Measurements from ENCODE around the gene SMOC2.
A peak's percentile ranks its signal among the peaks of the same experiment; 100 is the strongest.

Gene SMOC2, protein sequence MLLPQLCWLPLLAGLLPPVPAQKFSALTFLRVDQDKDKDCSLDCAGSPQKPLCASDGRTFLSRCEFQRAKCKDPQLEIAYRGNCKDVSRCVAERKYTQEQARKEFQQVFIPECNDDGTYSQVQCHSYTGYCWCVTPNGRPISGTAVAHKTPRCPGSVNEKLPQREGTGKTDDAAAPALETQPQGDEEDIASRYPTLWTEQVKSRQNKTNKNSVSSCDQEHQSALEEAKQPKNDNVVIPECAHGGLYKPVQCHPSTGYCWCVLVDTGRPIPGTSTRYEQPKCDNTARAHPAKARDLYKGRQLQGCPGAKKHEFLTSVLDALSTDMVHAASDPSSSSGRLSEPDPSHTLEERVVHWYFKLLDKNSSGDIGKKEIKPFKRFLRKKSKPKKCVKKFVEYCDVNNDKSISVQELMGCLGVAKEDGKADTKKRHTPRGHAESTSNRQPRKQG

DNA sequence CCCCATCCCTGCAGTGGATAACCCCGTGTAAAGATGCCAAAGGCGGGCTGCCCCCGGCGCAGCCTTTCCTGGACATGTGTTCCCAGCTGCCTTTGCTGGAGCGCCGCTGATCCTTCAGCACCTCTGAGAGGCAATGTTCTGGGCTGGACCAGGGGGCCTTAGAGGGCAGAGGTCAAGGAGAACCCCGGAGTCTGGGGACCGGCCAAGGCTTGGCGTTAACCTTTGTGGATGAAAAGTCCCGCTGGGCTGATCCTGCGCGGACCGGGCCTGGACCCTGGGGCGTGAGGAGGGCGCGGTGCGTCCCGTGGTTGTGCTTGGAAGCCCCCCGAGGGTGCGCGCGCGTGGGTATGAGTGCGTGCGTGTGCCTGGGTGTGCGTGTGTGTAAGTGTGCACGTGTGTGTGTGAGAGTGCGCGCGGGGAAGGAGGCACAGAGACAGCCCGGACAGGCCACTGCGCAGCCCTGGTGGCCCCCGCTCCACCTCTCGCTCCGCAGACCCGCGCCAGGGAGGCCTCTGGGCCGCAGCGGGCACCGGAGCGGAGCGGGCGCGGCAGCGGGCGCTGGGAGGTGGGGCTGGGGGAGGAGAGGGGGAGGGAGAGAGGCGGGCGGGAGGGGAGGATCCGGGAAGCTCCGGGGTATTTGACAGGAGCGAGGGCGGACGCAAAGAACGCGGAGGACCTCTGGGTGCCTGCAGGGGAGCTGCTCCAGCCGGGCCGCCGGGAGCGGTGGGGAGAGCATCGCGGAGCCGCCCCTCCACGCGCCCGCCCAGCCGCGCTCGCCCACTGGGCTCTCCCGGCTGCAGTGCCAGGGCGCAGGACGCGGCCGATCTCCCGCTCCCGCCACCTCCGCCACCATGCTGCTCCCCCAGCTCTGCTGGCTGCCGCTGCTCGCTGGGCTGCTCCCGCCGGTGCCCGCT lies at the start of gene SMOC2:
Gene SMOC2, plus strand, starts transcription at position 665 of the 914 bp plus-strand sequence. Its CDS starts 187 bp downstream, at position 852.
- DNase-seq: peak; percentile 27

DNA sequence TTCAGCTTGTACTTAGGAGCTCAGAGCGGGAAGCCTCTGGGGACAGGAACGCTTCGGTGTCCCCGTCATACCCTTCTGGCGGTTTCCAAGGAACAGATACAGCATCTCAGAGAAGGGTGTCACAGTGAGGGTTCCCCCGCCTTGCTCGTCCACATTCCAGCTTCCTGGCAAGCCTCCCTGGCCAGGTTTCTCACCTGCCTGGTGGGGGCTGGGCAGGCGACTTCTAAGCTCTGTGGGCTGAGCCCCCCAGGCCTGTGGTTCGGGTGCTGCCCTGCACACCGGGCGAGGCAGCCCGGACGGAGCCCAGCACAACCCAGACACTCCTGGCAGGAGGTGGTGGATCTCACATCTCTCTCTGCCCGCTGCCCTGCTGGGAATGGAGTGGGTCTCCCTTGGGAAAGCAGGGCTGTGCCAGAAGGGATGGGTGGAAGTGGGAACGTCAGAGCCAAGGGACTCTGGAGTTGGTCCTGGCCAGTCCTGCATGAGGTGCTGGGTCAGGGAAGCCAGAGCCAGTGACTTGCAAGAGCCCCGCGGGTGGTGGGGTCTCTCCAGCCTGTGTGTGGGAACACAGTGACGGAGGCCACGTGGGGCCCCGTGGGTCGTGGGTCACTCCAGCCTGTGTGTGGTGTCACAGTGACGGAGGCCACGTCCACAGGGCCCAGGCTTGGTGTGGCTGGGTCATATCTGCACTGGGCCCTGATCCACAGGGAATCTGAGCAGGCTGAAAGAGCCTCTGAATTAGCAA lies 47.7 kb upstream of the SMOC2 start:
- DNase-seq: no peak

DNA sequence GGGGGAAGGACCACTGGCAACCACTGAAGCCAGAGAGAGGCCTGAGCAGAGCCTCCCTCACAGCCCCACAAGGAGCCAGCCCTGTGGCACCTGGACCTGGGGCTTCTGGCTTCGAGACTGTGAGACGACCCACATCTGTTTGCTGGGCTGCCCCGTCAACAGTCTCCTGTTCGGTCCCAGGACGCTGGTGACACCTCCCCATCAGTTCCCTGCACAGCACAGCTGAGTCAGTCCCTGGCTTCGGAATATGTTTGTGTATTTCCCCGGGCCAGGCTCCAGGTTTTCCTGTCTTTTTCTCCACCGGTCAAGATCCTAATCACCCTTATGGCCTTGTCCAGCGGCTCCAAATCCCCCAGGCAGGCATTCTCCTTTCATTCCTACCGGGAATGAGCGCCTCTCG lies 46.4 kb upstream of the SMOC2 start:
- DNase-seq: no peak

DNA sequence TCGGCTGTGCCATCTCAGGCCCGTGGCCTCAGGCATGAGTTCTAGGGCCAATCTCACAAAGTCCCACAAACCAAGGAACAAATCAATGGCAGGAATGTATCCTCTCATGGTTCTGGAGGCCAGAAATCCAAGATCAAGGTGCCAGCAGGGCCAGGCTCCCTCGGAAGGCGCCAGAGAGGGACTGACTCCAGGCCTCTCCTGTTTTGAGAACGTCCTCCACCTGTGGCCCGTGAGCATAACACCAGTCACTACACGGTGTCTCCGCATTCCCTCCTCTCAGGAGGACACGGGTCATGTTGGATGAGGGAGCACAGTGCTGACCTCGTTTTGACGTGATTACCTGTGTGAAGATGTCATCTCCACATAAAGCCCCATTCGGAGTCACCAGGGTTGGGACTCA lies 45.0 kb upstream of the SMOC2 start:
- DNase-seq: no peak

DNA sequence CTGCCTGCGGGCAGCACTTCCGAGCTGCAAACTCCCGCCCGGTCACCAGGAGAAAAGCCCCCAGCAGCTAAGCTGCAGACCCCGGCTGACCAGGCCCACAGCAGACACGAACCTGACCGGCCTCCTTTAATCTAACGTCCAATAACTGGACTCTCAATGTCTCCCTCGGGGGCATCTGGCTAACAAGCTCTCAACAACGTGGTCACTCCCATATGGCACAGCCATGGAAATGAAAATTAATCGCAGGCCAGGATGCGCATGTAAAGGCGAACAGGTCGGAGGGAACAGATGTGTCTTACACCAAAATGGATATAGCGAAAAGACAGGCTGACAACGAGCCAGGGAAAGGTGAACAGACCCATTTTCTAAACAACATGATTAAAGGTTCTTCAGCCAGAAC lies 44.4 kb upstream of the SMOC2 start:
- no peak for DNase-seq

DNA sequence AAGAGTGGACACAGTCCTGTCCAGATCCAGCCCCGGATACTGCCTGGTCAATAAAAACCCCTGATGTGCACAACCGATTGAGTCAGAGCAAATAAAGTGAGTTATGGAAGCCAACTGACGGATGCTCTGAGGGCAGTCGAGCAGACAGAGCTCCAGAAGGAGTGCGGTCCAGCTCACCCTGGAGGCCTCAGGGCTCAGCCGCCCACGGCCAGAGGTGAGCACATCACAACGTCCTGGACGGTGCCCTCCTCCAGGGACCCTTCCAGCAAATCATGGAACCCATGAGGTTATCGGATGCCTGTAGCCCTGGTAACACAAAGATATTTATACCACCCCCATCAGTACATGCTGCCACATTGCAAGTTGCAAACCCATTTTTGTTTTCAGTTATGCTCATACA lies 44.0 kb upstream of the SMOC2 start:
- DNase-seq: no peak

DNA sequence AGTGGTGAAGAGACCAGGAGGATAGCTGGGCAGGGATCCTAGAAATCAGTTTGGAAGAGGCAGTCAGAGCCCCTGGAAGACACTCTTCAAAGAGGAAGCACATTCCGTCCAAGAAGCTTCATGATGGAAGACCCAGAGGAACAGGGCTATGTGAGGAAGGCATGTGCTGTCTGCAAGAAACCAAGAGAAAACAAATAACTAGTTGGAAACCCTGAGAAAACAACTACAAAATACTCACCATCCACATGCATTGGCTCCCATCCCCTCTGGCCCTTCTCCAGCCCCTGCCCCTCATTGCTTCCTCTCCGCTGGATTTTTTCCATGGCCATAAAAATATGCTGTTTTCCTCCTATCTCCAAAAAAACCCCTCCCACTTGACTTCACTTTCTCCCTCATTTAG lies 40.9 kb upstream of the SMOC2 start:
- no peak for DNase-seq

DNA sequence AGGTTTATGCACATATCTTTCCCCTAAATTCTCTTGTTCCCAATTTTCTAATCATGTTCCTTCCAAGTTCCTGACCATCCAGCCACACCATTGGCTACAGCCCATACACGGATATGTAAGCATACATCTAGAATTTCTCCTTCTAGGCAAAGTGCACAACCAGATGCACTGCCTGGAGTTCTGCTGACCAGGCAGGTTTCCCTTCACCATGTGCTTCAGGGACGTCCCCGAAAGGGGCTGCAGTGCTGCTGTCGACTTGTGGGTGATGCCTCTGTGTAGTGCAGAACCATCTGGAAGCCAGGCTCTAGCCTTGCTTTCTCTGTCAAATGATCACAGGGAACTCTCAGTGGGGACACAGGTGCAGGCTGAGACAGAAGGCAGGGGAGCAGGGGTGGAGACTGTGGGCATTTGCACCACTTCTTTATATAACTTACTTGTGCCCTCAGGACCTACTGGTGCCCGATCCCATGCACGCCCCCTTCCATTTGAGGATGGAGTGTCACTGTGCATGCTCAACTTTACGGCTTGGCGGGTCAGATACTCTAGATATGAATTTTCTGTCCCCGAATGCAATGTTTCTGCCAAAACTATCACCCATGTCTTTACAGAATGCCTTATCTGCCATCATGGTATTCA lies 37.5 kb upstream of the SMOC2 start:
- no peak for DNase-seq

DNA sequence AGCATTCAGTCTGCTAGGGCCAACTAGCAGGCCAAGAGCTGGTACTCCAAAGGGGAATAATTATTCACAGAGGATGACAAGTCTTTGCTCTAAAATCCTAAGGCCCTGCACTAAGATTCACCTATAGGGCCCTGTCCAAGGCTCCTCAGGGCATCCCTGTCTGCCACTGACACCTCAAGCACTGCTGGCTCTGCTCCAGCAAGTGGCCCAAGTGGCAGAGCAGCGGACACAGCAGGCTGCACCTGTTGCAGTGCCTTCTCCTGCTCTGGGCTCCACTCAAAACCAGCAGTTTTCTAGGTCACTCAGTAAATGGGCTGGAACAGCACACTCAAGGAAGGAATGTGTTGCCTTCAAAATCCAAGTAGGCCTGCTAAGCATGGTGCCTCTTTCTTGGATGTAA lies 36.4 kb upstream of the SMOC2 start:
- no peak for DNase-seq

DNA sequence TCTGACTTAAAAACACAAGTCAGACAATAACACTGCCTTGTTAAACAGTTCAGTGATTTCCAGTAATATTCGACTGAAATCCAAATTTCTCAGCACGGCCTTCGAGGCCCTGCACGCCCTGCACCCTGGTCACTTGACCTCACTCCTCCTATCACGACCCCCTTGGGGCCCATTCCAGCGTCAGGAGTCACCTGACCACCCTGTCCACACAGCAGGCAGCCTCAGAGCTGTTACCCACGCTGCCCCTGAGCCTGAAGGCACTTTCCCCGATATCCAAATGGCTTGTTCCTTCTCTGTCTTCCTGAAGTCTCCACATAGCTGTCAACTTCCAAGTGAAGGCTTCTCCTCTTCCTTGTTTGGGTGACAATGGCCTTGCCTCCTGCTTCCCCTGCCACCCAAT lies 33.1 kb upstream of the SMOC2 start:
- no peak for DNase-seq

DNA sequence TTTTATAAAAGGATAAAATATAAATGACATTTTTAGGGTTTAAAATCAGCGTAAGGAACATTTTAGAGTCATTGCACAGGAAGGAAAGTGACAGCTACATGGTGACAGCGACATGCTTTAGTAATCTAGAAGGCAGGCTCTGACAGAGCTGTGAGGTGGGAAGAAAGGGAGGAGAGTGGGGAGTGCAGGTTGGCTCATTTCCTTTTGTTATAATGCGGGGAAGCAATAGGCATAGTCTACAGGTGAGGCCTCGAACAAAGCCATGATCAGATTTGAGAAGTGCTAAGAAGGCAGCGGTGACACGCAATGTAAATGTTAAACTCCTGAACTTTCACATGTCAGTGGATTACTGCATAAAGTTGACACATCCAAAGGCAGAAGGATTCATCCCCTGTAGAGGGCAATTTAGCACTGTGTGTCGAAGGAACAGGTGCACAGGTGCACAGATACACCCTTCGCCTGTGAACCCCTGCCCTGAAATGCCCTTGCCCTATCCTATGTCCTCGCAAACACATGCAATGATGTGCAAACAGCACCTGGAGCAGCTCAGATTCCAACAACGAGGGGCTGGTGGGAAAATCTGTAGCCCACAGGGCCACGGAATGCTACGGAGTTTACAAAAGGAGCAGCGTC lies 32.4 kb upstream of the SMOC2 start:
- no peak for DNase-seq

DNA sequence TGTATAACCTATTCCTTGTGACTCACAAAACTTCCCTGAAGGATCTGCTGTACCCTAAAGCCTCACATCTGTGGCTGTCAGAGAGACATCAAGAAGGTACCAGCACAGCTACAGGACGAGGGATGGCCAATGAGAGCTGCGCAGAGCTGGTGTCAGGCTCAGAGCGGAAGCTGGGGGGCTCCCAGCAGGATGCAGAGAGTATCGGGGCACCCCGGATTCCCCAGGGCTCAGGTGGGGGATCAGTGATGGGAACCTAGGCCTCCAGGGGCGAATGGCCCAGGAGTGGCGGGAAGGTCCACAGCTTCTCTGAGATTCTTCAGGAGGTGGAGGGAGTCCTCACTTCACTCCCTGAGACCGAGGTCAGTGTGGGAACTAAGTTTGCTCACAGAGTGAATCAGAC lies 30.9 kb upstream of the SMOC2 start:
- no peak for DNase-seq

DNA sequence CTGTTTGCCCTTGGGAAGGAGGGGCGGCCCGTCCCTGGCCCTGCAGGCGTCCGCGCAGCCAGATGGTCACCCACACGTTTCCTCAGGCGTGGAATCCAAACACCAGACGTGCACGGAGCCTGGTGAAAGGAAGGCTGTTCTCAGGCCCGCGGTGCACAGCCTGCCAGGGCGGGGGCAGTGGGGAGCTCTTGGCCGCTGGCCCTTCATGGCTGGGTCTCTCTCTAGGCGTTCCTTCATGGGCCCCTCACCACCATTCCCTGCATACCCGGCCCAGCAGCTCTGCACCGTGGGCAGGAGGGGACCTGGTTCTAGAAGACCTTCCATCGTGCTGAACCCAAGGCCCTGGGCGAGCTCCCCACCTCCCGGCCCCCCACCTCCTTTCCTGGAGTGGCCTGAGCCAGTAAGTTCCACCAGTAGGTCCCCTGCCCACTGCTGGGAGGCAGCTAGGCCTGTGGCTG lies 30.4 kb upstream of the SMOC2 start:
- no peak for DNase-seq

DNA sequence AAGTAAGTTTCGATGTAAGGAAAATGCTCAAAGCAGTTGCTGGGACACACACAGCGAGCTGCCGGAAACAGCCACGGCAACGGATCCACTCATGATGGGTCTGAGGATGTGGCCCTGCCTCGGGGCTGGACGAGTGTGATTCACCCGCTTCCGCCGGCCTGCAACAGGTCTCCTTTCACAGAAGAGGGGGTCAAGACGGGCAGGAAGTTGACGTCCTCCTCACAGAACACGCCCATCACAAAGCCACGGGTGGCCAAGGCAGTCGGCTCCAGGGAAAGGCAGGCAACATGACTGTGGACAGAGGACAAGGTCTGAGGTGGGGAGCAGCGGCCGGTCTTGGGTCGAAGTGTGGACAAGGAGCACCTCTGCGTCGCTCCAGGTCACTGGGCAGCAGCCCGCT lies 29.9 kb upstream of the SMOC2 start:
- no peak for DNase-seq

DNA sequence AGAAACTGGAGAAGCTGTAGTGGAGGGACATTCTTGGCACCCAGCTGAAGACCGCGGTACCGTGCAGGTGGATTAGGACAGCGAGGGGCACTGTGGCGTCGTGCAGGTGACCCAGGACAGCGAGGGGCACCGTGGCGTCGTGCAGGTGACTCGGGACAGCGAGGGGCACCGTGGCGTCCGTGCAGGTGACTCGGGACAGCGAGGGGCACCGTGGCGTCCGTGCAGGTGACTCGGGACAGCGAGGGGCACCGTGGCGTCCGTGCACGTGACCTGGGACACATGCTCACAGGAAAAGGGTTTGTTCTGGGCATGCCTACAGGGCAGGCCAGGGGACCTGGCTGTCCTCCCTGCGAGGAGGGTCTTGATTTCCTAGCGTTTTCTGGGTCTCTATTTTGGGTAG lies 29.2 kb upstream of the SMOC2 start:
- no peak for DNase-seq

DNA sequence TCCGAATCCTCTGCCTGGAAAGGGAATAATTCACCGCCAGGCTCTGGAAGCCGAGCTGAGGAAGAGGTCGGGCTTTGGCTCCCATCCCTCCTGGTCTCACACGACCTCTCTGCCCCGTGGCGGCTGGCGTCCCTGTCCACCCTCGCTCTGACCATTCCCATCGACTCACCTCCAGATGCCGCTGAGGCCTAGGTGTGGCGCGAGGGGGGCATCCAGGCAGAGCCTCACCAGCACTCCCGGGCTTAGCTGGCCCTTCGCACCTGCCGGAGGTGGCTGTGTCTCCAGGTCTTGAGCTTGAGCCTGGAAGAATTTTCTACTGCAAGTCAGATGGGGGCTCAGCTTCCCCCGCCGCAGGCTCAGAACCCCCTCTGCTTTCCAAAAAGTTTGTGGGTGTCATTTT lies 28.5 kb upstream of the SMOC2 start:
- no peak for DNase-seq

DNA sequence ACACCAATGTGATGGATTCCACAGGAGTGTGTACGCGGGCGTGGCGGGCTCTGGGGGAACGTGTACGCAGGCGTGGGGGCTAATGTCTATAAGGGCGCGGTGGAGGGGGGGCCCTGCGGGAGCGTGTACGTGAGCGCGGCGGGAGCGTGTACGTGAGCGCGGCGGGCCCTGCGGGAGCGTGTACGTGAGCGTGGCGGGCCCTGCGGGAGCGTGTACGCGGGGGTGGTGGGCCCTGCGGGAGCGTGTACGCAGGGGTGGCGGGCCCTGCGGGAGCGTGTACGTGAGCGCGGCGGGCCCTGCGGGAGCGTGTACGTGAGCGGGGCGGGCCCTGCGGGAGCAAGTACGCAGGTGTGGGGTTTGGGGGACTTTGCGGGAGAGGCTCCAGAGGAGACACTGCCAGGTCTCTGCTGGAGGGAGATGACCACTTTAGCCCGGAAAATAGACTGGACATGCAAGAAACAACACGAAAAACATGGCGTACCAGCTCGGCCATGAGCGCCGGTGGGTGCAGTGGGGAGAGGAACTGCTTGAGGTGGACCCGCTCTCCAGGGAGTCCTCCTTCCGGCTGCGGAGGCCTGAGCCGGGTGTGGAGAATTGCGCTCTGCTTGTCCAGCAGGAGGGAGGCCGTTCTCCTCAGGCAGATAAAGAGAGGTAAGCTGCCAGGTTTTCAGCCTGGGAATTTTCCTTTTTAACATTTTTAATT lies 27.8 kb upstream of the SMOC2 start:
- DNase-seq: no peak

DNA sequence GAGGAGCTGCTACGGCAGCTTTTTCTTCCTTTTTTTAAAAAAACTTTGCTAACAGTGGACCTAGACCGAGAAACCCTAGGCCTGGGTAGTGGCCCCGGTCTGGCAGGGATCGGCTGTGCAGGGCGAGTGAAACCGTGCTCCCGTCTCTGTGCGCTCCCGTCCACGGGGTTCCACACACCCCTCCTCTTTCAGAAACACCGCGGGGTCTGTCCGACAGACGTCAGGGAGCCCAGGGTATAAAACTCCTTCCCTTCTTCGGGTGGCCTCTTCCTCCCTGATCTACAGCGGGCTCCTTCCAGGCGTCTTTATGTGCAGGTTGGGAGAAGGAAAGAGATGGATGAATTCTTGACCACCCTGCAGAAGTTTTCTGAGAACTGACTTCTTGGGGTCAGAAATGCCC lies 27.1 kb upstream of the SMOC2 start:
- no peak for DNase-seq

DNA sequence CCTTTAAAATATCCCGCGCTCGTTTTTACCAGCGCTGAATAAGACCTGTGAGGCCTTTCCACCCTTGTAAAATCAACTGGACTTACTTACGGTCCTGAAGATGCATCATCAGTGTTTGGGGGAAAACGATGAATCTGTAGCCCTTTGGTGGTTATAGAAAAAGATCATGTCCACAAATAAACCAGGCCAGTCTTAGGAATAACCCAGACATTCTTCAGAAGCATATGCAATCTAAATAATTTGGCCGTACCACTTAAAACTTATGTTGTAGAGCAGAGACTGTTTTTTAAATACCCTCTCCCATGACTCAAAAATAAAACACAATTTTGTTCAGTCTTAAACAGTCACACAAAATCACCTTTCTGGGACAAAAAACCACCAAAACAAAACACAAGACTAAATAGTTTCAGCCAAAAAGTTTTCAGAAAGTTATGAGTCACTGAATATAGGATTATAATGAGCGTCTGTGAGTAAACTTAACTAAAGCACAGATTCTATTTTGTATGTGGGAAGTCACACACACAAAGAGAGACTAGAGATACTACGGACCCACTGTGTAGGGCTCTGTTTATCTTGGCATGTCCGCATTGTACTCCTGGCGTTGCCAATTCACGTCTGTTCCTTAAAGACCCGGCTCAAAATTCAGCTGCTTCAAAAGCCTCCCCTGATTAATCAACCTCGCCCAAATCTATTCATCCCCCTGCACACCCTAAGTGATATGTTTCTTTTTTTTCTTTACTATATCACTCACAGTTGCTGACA lies 26.5 kb upstream of the SMOC2 start:
- no peak for DNase-seq

DNA sequence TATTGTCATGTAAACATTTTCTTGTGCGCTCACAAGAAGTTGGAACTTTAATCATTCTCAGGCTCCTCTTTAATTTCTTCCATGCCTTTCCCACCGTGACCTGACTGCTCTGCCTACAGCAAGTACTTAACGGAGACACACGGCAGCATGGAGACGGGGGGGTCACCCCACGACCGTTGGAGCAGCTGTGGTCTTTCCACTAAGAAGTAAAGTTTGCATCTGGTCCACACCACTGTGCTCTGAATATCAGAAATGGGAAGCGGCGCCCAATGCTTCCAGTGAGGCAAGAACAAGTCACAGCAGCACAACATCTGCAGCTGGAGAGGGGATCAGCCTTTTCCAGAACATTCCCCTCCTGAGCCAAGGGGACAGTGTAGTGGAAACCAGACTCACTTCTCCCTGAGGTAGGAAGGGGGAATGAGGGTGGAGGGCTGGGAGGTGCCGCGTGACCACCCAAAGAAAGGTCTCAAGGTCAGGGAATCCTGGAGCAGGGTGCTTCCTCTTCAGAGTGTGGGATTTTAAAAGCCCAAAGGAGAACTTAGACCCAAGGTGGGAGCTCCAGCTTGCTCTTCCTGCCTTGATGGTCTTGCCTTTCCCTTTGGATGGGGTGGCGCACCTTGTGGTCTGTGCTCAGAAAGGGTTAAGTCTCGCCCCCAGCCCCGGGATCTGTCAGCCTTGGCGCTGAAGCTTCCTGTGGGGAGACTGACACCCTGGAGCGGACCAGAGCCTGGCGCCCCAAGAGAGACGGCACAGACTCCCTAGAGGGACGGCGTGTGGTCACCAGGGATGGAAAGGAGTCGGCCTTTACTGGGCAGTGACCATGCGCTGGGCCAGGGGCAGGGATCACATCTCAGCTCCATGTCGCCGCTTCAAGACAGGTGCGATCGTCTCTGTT lies 25.6 kb upstream of the SMOC2 start:
- no peak for DNase-seq

Data from NCI-H510A treated with DMSO at 0.1 percent for 48 hours (cell line).